ENCODE data around the gene HLA-DMA.

DNA sequence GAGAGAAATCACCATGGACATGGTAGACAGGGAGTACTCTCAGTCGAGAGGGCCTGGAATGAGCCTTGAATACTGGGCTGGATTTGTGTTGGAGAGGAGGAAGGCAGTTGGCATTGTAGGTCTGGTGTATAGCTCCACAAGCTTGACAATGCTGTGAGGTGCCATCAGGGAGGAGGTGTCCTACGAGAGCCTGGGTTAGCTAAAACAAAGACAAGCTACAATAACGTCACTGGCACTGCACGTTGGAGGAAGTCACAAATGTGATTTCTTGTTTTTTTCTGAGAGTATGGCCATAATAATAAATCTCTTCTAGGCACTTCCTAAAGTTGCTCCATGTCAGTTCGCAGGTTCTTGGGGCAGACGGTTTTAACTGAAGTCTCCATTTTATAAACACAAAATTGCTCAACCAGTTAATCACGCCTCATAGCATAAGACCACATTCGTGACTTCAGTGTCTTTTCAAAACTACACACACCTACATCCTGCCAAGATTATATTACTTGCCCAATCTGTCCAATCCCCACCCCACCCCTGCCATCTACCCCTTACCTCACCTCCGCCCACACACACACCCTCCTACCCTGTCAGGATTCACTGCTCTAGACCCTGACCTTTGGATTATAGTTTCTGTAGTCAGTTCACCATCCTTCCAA lies 7.7 kb downstream of the HLA-DMA start:
- TF ChIP-seq POLR2A (IDR thresholded peaks at IDR 0.05; ENCODE audit: low read length) (no peak), GATA1 (IDR thresholded peaks at IDR 0.05; ENCODE audit: low read depth, low read length) (no peak)
